Thymus (tissue), 11 donors: ENCODE measurements around the gene SEPTIN7. TPM values are rescaled to one million over a fixed set of nuclear protein-coding genes. Genes with fewer than 3 reads are reported as not detected.

ENCODE experiments used
- DNase-seq, 9 donors: peaks; one replicate each; pipeline ENCODE4 v3.0.0-alpha.2; 2013; ENCODE audit warnings: low spot score in 9 of 9, low read depth in 6 of 9, missing footprints in 1 of 9
- H3K27ac ChIP-seq, 2 donors: one replicate each; pipeline ENCODE4 v1.5.1; 2013; ENCODE audit warnings: control low read depth in 1 of 2, low read depth in 1 of 2, low read length in 1 of 2, mild to moderate bottlenecking in 1 of 2, moderate library complexity in 1 of 2
- H3K27me3 ChIP-seq, 2 donors: one replicate each; pipeline ENCODE4 v1.5.1; 2013; ENCODE audit warnings: low read length in 1 of 2; ENCODE audit not compliant: control insufficient read depth in 2 of 2, insufficient read depth in 1 of 2
- H3K36me3 ChIP-seq, 2 donors: one replicate each; pipeline ENCODE4 v1.5.1; 2013; ENCODE audit warnings: low read length in 1 of 2, mild to moderate bottlenecking in 1 of 2, moderate library complexity in 1 of 2; ENCODE audit not compliant: control insufficient read depth in 2 of 2, insufficient read depth in 2 of 2
- H3K4me1 ChIP-seq, 2 donors: one replicate each; pipeline ENCODE4 v1.5.1; 2013; ENCODE audit warnings: low read length in 2 of 2; ENCODE audit not compliant: control insufficient read depth in 2 of 2, insufficient read depth in 2 of 2
- H3K4me3 ChIP-seq, 2 donors: one replicate each; pipeline ENCODE4 v1.5.1; 2013; ENCODE audit warnings: low read length in 2 of 2, control low read depth in 1 of 2, mild to moderate bottlenecking in 1 of 2
- H3K9me3 ChIP-seq, 2 donors: one replicate each; pipeline ENCODE4 v1.5.1; 2013; ENCODE audit warnings: low read length in 1 of 2, mild to moderate bottlenecking in 1 of 2; ENCODE audit not compliant: control insufficient read depth in 2 of 2, insufficient read depth in 1 of 2
- WGBS: extraction: QIAGEN DNeasy Blood & Tissue Kit; methylation state at CpG from one replicate; pipeline ENCODE4 v1.1.7; 2013; 5-methylcytosine and 5-hydroxymethylcytosine counted together
- polyA plus RNA-seq: library from polyadenylated mRNA; stranded (reverse); fragments of 200-250 nt; gene quantifications from one replicate; pipeline ENCODE4 v1.2.3, GENCODE V29; 2013
- total RNA-seq: library from RNA; stranded (reverse); fragments of 120-200 nt; gene quantifications from one replicate; pipeline ENCODE4 v1.2.4, GENCODE V29; 2013
- donor health status: healthy.

SEPTIN7 gene
- total and polyA plus RNA-seq, 2 donors, result 258 to 362 TPM

DNA sequence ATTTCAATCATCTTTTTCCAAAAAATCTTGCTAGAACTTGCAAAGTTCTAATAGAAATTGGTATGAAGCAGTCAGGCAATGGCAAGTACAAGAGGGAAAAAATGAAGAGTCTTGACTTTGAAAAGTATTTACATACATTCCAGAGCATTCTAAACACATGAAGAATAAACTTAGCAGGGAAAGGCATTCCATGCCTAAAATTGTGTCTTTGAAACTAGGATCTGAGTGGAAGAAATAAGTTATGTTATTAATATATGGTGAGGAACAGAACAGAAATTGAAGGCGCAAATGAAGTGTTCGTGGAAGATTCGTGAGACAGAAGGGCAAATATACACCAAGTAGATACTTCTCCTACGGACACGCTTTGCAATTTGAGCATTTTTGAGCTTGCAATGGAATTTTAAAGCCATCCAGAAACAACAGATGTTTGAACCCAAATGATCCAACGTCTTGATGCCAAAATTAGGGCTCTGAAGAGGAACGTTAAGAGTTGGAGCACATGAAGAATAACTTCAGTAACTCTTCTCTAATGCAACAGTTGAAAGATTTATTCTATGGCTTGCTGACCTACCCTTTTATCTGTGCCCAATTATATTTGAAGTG is 40.6 kb upstream of the SEPTIN7 start:
- DNase-seq, result no peak
- Histone ChIP-seq H3K27ac (no peak overlapping the region), H3K4me1 (no peaks in the 10 kb centered on the region), H3K36me3 (no peaks in the 10 kb centered on the region), H3K27me3 (no peaks in the 10 kb centered on the region), H3K9me3 (no peaks in the 10 kb centered on the region), H3K4me3 (no peak overlapping the region)
- WGBS, result 93% methylated on average over 7 of the region's 7 CpGs

DNA sequence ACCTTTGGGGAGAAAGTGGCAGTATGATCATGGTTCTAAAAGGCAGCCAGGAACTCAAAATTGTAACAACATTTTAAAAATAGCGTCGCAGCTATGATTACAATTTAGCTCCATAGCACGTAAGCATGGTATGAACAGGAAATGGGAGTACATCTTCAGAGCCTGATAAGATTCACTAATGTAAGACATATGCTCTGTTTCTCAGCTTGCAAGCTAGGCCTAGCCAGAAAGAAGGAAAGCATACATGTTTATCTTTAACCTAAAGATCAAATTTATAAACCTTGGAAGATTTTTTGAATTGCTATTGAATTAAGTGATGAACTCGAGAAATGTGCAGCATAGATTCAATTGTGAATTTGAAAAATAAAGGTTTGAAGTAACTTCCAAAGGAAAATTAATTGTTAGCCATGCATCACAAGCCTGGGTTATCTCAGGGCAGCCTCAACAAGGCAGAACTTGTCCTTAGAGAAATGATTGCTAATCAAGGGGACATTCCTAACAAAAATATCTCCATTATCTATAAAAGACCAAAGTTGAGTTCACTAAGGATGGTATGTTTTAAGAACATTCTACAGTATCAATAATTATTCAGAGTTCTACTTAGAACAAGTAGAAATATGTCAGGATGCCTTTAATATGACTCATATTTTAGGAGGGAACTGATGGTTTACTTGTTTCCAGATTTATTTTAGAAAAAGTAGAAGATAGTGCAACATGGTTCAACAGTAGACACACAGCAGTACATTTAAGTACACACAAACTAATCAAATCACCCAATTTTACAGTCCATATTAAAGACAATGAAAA is 38.8 kb upstream of the SEPTIN7 start:
- Histone ChIP-seq H3K4me1 (no peaks in the 10 kb centered on the region), H3K27me3 (no peaks in the 10 kb centered on the region), H3K9me3 (no peaks in the 10 kb centered on the region), H3K36me3 (no peaks in the 10 kb centered on the region), H3K4me3 (no peak overlapping the region), H3K27ac (no peak overlapping the region)
- peak in 2 of 9 donors; percentile 13 to 31 for DNase-seq
- WGBS, result 73% methylated on average over 4 of the region's 4 CpGs

DNA sequence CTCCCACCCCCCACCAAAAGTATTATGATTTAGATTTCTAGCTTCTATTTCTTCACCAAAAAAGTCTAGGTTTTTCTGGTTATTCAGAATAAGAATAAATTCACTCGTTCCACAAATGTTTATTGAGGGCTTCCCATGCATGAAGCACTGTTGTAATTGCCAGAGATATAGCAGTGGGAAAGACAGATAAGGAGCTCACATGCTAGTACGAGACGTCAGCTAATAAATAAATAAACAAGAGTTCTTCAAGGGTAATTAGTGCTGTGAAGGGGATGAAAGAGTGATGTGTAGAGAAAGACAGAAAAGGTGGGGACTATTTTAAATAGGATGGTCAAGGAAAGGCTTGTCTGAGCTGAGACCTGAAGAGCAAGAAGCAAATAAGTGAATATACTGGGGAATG is 38.1 kb upstream of the SEPTIN7 start:
- WGBS, result 96% methylated on average over 3 of the region's 3 CpGs
- Histone ChIP-seq H3K36me3 (no peaks in the 10 kb centered on the region), H3K27me3 (no peaks in the 10 kb centered on the region), H3K4me1 (no peaks in the 10 kb centered on the region), H3K9me3 (no peaks in the 10 kb centered on the region), H3K4me3 (no peak overlapping the region), H3K27ac (no peak overlapping the region)
- no peak for DNase-seq

GRCh38 chr7:35768346-35768745 is 32.5 kb upstream of the SEPTIN7 start:
- no peaks in the 10 kb centered on the region for H3K36me3 ChIP-seq
- no peak overlapping the region for H3K4me3 ChIP-seq
- H3K9me3 ChIP-seq, result no peaks in the 10 kb centered on the region
- DNase-seq, result no peak
- WGBS, result 99% methylated on average over 20 of the region's 20 CpGs
- H3K4me1 ChIP-seq, result no peaks in the 10 kb centered on the region
- H3K27ac ChIP-seq, result no peak overlapping the region
- H3K27me3 ChIP-seq, result no peaks in the 10 kb centered on the region

GRCh38 chr7:35771776-35772175 is 29.1 kb upstream of the SEPTIN7 start:
- Histone ChIP-seq H3K4me1 (no peaks in the 10 kb centered on the region), H3K27ac (no peak overlapping the region), H3K36me3 (no peaks in the 10 kb centered on the region), H3K27me3 (no peaks in the 10 kb centered on the region), H3K9me3 (no peaks in the 10 kb centered on the region), H3K4me3 (no peak overlapping the region)
- DNase-seq, result no peak

- 98% methylated on average over 3 of the region's 3 CpGs for WGBS
- H3K27me3 ChIP-seq, result no peaks in the 10 kb centered on the region
- no peaks in the 10 kb centered on the region for H3K36me3 ChIP-seq
- DNase-seq, result no peak
- no peak overlapping the region for H3K27ac ChIP-seq
- no peaks in the 10 kb centered on the region for H3K4me1 ChIP-seq
- no peak overlapping the region for H3K4me3 ChIP-seq
- no peaks in the 10 kb centered on the region for H3K9me3 ChIP-seq
Observed at GRCh38 chr7:35773994-35774393, 26.9 kb upstream of the SEPTIN7 start.

DNA sequence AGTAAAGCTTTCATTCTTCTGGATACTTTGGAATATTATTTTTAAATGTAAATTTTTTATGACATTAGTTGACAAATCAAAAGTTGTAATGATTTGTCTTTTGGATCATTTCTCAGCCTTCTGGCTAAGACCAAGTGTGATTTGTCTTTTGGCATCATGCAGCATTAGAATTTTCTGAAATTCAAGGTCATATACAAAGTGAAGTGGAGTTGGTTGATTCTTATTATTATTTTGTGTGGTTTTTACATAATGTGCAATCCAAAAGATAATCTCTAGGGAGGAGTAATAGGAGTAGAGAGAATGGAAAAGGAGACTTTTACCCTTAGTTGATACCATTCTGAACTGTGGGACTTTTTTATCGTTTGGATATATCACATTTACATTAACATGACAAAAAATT is 24.2 kb upstream of the SEPTIN7 start:
- Histone ChIP-seq H3K27me3 (no peaks in the 10 kb centered on the region), H3K4me3 (no peak overlapping the region), H3K9me3 (no peaks in the 10 kb centered on the region), H3K36me3 (no peaks in the 10 kb centered on the region), H3K4me1 (peaks cover 0 to under 1% of the 10 kb centered on the region in 2 donors), H3K27ac (no peak overlapping the region)
- no peak for DNase-seq
- WGBS, result 98% methylated on average over 1 of the region's 1 CpG

DNA sequence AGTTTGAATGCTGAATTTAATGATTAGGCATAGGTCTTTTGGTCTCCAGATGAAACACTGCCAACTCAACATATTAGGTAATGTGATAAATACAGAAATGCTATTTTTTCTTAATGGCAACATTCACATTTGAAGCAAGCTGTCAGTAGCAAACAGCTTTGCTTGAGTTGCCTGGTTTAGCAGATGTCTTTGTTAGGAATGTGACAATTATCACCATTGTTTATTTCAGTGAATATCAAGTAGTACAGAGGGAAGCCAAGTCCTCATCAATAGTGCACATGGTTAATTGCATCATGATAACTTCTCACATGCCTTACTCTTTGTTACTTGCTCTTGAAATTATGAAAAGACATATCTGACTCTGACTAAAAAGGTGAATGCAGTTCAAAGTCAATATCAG is 23.7 kb upstream of the SEPTIN7 start:
- Histone ChIP-seq H3K4me3 (no peak overlapping the region), H3K27me3 (no peaks in the 10 kb centered on the region), H3K27ac (no peak overlapping the region), H3K4me1 (peaks cover 0 to 3% of the 10 kb centered on the region in 2 donors), H3K36me3 (no peaks in the 10 kb centered on the region), H3K9me3 (no peaks in the 10 kb centered on the region)
- no peak for DNase-seq

- H3K27ac ChIP-seq, result no peak overlapping the region
- no peaks in the 10 kb centered on the region for H3K36me3 ChIP-seq
- peaks cover 0 to 3% of the 10 kb centered on the region in 2 donors for H3K4me1 ChIP-seq
- H3K4me3 ChIP-seq, result no peak overlapping the region
- H3K27me3 ChIP-seq, result no peaks in the 10 kb centered on the region
- no peaks in the 10 kb centered on the region for H3K9me3 ChIP-seq
- WGBS, result 92% methylated on average over 1 of the region's 1 CpG
- DNase-seq, result no peak
Observed at GRCh38 chr7:35780070-35780469, 20.8 kb upstream of the SEPTIN7 start.
